HG03025 (cell line): Measurements from ENCODE around the gene HLCS.

Source experiments
- ATAC-seq: cut with Tn5 transposase; IDR thresholded peaks from one replicate; pipeline ENCODE4 v1.9.1; 2021; ENCODE audit warnings: mild to moderate bottlenecking, moderate library complexity; ENCODE audit not compliant: unreplicated experiment, low FRiP score

The HLCS gene

GRCh38 chr21:36890086-36890485 lies 76.4 kb downstream of the HLCS start:
- no peak for ATAC-seq

- no peak for ATAC-seq
Observed at GRCh38 chr21:36889401-36889800, 77.1 kb downstream of the HLCS start.

GRCh38 chr21:36888466-36888865 lies 78.0 kb downstream of the HLCS start:
- no peak for ATAC-seq

GRCh38 chr21:36887963-36888362 lies 78.5 kb downstream of the HLCS start:
- no peak for ATAC-seq

- ATAC-seq, result no peak
Observed at GRCh38 chr21:36883532-36884486, 82.7 kb downstream of the HLCS start.

- ATAC-seq, result no peak
Observed at GRCh38 chr21:36882776-36883175, 83.7 kb downstream of the HLCS start.

GRCh38 chr21:36881228-36881627 lies 85.2 kb downstream of the HLCS start:
- no peak for ATAC-seq

- no peak for ATAC-seq
Observed at GRCh38 chr21:36879827-36880226, 86.6 kb downstream of the HLCS start.

GRCh38 chr21:36877741-36878140 lies 88.7 kb downstream of the HLCS start:
- no peak for ATAC-seq

GRCh38 chr21:36874665-36875064 lies 91.8 kb downstream of the HLCS start:
- no peak for ATAC-seq

- no peak for ATAC-seq
Observed at GRCh38 chr21:36873513-36873912, 93.0 kb downstream of the HLCS start.

- no peak for ATAC-seq
Observed at GRCh38 chr21:36867291-36867905, 99.1 kb downstream of the HLCS start.

GRCh38 chr21:36866419-36866818 lies 100.0 kb downstream of the HLCS start:
- no peak for ATAC-seq

- ATAC-seq, result no peak
Observed at GRCh38 chr21:36864974-36865373, 101.5 kb downstream of the HLCS start.

GRCh38 chr21:36863260-36863659 lies 103.2 kb downstream of the HLCS start:
- ATAC-seq, result no peak

- ATAC-seq, result no peak
Observed at GRCh38 chr21:36861595-36862323, 104.7 kb downstream of the HLCS start.

- ATAC-seq, result no peak
Observed at GRCh38 chr21:36860736-36861594, 105.5 kb downstream of the HLCS start.

- no peak for ATAC-seq
Observed at GRCh38 chr21:36859744-36860501, 106.5 kb downstream of the HLCS start.

GRCh38 chr21:36858320-36858957 lies 108.0 kb downstream of the HLCS start:
- no peak for ATAC-seq
